ENCODE data around the gene NOX3.

The NOX3 gene

DNA sequence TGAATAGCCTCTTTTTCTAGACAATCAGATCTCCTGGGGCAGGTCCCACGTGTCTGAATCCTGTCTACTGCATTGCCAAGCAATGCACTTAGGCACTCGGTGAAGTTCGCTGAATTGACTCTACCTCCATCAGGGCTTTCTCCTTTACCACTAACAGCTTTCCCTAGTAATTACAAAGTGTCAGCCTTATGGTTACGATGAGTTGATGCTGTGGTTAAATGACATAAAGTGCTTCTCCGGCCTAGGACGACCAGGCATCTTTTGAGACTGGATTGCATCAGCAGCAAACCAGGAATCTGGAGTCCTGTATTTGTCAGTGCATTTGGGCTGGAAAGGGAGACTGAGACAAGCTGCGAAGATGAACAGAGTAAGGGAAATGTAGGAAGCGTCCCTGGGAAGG is 21.5 kb downstream of the NOX3 start:
- DNase-seq (ENCODE audit: low read depth): no peak
- H3K4me3 ChIP-seq (ENCODE audit: low read length): no peak overlapping the region
- TF ChIP-seq, protein P1, sequence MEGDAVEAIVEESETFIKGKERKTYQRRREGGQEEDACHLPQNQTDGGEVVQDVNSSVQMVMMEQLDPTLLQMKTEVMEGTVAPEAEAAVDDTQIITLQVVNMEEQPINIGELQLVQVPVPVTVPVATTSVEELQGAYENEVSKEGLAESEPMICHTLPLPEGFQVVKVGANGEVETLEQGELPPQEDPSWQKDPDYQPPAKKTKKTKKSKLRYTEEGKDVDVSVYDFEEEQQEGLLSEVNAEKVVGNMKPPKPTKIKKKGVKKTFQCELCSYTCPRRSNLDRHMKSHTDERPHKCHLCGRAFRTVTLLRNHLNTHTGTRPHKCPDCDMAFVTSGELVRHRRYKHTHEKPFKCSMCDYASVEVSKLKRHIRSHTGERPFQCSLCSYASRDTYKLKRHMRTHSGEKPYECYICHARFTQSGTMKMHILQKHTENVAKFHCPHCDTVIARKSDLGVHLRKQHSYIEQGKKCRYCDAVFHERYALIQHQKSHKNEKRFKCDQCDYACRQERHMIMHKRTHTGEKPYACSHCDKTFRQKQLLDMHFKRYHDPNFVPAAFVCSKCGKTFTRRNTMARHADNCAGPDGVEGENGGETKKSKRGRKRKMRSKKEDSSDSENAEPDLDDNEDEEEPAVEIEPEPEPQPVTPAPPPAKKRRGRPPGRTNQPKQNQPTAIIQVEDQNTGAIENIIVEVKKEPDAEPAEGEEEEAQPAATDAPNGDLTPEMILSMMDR (IDR thresholded peaks at IDR 0.05; ENCODE audit: insufficient read depth, low read depth, low read length, missing control alignments): no peak

DNA sequence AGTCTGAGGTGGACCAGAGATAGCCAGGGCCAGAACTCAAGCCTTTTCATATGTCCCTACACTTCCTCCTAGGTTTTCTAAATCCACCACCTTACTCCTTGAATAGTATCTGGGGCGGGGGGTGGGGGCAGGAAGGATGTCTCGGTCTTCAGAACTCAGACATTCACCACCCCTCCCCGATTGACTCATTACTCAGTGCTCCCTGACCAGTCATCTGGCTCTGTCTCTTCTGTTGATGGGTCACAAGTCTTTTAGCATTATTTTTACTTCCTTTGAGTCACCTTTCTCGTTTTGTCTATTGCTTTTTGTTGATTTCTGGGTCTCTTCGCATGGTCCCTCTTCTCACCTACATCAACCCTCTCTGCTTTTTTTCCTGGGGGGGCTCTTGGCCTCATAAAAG is 23.3 kb downstream of the NOX3 start:
- no peak overlapping the region for H3K4me3 ChIP-seq (ENCODE audit: low read length)
- TF ChIP-seq, protein P1 (IDR thresholded peaks at IDR 0.05; ENCODE audit: insufficient read depth, low read depth, low read length, missing control alignments): no peak
- peak; percentile 44 for DNase-seq (ENCODE audit: low read depth)

DNA sequence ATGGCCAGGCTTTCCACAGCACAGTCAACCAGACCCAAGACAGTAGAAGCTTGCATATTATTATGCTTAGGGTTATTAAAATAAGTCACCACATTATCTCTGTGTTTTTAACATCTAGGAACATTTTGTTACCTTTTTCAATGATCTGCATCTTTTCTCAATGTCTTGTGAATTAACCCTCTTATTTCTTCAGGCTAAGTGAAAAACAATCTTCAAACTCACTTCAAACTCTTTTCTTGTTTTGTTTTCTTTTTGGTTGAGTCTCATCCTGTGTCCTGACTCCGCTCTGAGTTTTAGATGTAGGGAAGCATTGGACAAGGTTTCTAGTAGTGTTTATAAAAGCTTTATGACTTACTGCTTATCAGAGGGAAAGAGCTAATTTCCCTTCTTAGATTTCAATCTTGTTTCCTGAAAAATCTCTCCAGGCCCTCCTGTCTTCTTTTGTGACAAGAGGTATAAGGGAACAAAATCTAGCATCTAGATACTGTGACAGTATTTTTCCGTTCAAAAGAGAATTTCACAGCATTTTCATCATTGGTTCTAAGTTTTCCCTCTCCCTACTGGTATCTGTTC is 26.2 kb downstream of the NOX3 start:
- DNase-seq (ENCODE audit: low read depth): no peak
- TF ChIP-seq, protein P1 (IDR thresholded peaks at IDR 0.05; ENCODE audit: insufficient read depth, low read depth, low read length, missing control alignments): no peak
- no peak overlapping the region for H3K4me3 ChIP-seq (ENCODE audit: low read length)

DNA sequence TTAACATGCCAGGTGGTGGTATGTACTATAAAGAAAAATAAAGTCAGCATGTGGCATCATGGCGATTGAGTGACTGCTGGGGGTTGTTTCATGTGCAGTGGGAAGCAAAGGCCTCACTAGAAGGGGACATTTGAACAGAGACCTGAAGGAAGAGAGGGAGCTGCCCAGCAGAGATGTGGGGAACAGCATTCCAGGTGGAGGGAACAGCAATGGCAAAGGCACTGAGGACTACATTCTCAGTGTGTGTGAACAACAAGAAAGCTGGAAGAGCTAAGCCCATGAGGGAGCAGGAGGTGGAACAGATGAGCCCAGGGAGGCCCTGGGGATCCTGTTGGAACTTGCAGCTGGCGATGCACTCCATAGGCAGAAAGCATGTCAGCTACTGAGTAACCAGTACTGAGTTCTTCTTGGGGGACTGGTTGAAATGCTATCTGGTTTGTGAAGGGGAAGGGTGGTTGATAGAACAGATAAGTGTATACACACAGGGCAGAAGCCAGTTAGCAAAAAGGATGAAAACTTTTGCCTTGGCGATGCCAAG is 29.2 kb downstream of the NOX3 start:
- H3K4me3 ChIP-seq (ENCODE audit: low read length): no peak overlapping the region
- TF ChIP-seq, protein P1 (IDR thresholded peaks at IDR 0.05; ENCODE audit: insufficient read depth, low read depth, low read length, missing control alignments): no peak
- peak; percentile 55 for DNase-seq (ENCODE audit: low read depth)

DNA sequence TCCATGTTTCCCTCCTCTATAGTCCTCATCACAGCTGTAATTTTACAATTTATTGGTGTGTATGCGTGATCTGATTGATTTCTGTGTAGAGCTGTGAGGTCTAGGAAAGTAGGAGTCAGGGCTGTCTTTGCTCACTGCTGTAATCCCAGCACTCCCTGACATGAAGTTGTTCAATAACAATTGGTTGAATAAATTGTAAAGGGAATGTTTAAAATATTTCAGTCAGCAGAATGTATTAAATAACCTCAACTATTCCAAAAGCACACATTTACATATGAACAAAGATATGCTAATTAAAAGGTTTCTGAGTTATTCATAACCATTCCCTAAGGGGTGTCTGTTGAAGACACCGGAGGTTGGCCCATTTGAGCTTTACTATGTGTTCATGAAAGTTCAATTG is 31.5 kb downstream of the NOX3 start:
- TF ChIP-seq, protein P1 (IDR thresholded peaks at IDR 0.05; ENCODE audit: insufficient read depth, low read depth, low read length, missing control alignments): no peak
- no peak for DNase-seq (ENCODE audit: low read depth)
- no peak overlapping the region for H3K4me3 ChIP-seq (ENCODE audit: low read length)

DNA sequence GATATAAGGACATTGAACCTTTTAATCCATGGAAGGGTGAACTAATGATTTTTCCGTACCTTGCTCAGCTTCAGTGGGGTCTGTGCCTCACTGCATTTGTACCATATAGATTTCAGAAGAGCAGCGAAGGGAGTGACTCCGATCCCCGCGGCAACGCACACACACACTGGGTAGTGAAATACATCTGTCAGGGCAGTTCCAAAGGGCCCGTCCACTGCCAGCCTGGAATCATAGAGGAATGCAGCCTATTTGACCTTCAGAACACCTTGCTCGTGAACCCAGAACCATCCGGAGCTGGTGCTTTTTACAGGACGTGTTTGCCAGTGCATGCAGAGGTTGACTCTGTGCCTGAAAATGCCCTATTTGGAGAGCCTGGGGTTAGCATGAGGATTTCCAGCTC is 33.0 kb downstream of the NOX3 start:
- H3K4me3 ChIP-seq (ENCODE audit: low read length): no peak overlapping the region
- TF ChIP-seq, protein P1 (IDR thresholded peaks at IDR 0.05; ENCODE audit: insufficient read depth, low read depth, low read length, missing control alignments): no peak
- DNase-seq (ENCODE audit: low read depth): no peak

DNA sequence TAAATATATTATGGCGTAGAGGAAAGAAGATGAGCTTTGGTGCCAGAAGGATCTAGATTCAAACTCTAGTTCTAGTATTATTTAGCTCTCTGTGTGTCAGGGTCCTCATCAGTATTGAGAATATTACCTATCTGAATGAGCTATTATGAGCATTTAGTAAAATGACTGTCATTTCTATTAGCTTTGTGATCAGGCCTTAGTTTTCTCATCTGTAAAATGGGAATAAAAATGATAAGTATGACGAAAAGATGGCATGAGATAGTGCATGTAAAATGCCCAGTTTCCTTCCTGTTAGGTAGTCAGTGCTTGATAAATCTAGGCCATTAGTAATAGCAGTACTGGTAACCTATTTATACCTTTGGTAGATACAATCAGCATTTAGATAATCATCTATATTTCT is 35.1 kb downstream of the NOX3 start:
- DNase-seq (ENCODE audit: low read depth): no peak
- TF ChIP-seq, protein P1 (IDR thresholded peaks at IDR 0.05; ENCODE audit: insufficient read depth, low read depth, low read length, missing control alignments): no peak
- H3K4me3 ChIP-seq (ENCODE audit: low read length): no peak overlapping the region
